Endodermal cell (in vitro differentiated cells): ENCODE measurements around the gene RUBCN. TPM values are rescaled to one million over a fixed set of nuclear protein-coding genes. Genes with fewer than 3 reads are reported as not detected.
A peak's percentile ranks its signal among the peaks of the same experiment; 100 is the strongest.

Experiments used
- DNase-seq: peaks from one replicate; pipeline ENCODE4 v3.0.0-alpha.2; 2017
- H3K27ac ChIP-seq: 2 replicates; pipeline ENCODE4 v1.5.1; 2013; ENCODE audit warnings: mild to moderate bottlenecking, low read depth, low read length, moderate library complexity
- H3K27me3 ChIP-seq: 2 replicates; pipeline ENCODE4 v1.6.1; 2013; ENCODE audit warnings: mild to moderate bottlenecking, low read length, moderate library complexity; ENCODE audit not compliant: insufficient read depth, control insufficient read depth, poor library complexity, severe bottlenecking
- H3K36me3 ChIP-seq: 2 replicates; pipeline ENCODE4 v1.7.0; 2013; ENCODE audit warnings: mild to moderate bottlenecking, low read length, moderate library complexity; ENCODE audit not compliant: control insufficient read depth, insufficient read depth
- H3K4me1 ChIP-seq: one replicate; pipeline ENCODE4 v1.7.0; 2013; ENCODE audit warnings: low read length; ENCODE audit not compliant: control insufficient read depth, insufficient read depth
- H3K4me3 ChIP-seq: 2 replicates; pipeline ENCODE4 v1.5.1; 2013; ENCODE audit warnings: mild to moderate bottlenecking, low read length, moderate library complexity
- H3K9ac ChIP-seq: 2 replicates; pipeline ENCODE4 v1.6.1; 2013; ENCODE audit warnings: mild to moderate bottlenecking, low read length, moderate library complexity; ENCODE audit not compliant: poor library complexity, severe bottlenecking; ENCODE audit errors: extremely low read depth
- H3K9me3 ChIP-seq: 2 replicates; pipeline ENCODE4 v1.6.1; 2013; ENCODE audit warnings: mild to moderate bottlenecking, low read length, moderate library complexity; ENCODE audit not compliant: control insufficient read depth
- H3K27ac Mint-ChIP-seq: 2 replicates; pipeline ENCODE4 v1.8.0; 2020; ENCODE audit warnings: mixed read lengths
- H3K27me3 Mint-ChIP-seq: 2 replicates; pipeline ENCODE4 v1.8.0; 2021; ENCODE audit warnings: mild to moderate bottlenecking, mixed read lengths; ENCODE audit not compliant: insufficient read depth
- H3K36me3 Mint-ChIP-seq: 2 replicates; pipeline ENCODE4 v1.8.0; 2020; ENCODE audit warnings: low read depth, mixed read lengths
- H3K4me1 Mint-ChIP-seq: 2 replicates; pipeline ENCODE4 v1.8.0; 2020; ENCODE audit warnings: mixed read lengths
- H3K4me3 Mint-ChIP-seq: 2 replicates; pipeline ENCODE4 v1.8.0; 2020; ENCODE audit warnings: mild to moderate bottlenecking, moderate library complexity, mixed read lengths
- H3K9me3 Mint-ChIP-seq: 2 replicates; pipeline ENCODE4 v1.8.0; 2020; ENCODE audit warnings: mild to moderate bottlenecking, mixed read lengths
- WGBS, 2 experiments: methylation state at CpG; one replicate each; pipeline versions ENCODE4 v1.1.5 to v1.1.7; 2013; ENCODE audit warnings: missing lambda C conversion rate in 2 of 2, mixed read lengths in 1 of 2; ENCODE audit not compliant: insufficient coverage in 1 of 2, insufficient read length in 1 of 2; 5-methylcytosine and 5-hydroxymethylcytosine counted together
- total RNA-seq, 2 donors: library from RNA; stranded (reverse); fragmentation: NEBNext Ultra II Directional in 1 of 2; extraction: Animal tissue kit (Norgen Biotek cat#: 25700) in 1 of 2; gene quantifications; 2 replicates in 1 of 2; 3 replicates in 1 of 2; pipeline ENCODE4 v1.2.1, GENCODE V29; 2021
- TF ChIP-seq, protein P1 (sequence below): fragments of 200-600 bp; sonication (generic); conservative IDR thresholded peaks from 2 replicates; pipeline ENCODE4 v1.5.0; 2021; ENCODE audit warnings: antibody characterized with exemption, mild to moderate bottlenecking

The RUBCN gene
- total RNA-seq, 2 donors from 2014 or later: 17.2 to 18.3 TPM

DNA sequence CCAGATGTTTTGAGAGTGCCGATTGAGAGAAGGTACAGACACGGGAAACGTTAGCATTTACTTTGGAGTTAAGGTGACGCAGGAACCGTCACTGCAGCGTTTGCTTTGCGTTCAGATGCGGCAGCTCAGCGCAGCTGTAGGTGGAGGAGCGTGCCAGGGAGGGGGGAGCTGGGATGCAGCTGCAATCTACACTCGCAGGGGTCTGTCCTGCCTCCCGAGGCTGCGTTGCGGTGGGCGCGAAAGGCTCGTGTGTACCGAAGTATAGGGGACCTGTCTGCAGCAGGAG is 12.6 kb upstream of the RUBCN start:
- TF ChIP-seq, protein P1, sequence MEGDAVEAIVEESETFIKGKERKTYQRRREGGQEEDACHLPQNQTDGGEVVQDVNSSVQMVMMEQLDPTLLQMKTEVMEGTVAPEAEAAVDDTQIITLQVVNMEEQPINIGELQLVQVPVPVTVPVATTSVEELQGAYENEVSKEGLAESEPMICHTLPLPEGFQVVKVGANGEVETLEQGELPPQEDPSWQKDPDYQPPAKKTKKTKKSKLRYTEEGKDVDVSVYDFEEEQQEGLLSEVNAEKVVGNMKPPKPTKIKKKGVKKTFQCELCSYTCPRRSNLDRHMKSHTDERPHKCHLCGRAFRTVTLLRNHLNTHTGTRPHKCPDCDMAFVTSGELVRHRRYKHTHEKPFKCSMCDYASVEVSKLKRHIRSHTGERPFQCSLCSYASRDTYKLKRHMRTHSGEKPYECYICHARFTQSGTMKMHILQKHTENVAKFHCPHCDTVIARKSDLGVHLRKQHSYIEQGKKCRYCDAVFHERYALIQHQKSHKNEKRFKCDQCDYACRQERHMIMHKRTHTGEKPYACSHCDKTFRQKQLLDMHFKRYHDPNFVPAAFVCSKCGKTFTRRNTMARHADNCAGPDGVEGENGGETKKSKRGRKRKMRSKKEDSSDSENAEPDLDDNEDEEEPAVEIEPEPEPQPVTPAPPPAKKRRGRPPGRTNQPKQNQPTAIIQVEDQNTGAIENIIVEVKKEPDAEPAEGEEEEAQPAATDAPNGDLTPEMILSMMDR: no peak
- Mint-ChIP-seq H3K27me3 (peaks cover 11% of the 10 kb centered on the region), H3K4me3 (peak overlapping the region; percentile 76), H3K4me1 (peaks cover 11% of the 10 kb centered on the region), H3K36me3 (no peaks in the 10 kb centered on the region), H3K27ac (peak overlapping the region; percentile 92), H3K9me3 (no peaks in the 10 kb centered on the region)
- no peaks in the 10 kb centered on the region for H3K36me3 ChIP-seq
- H3K9ac ChIP-seq: no peak overlapping the region
- no peak for DNase-seq
- peak overlapping the region; percentile 90 for H3K4me3 ChIP-seq
- no peak overlapping the region for H3K27ac ChIP-seq
- H3K27me3 ChIP-seq: no peaks in the 10 kb centered on the region
- WGBS, 2 experiments: 3 to 4% methylated on average over 14 to 18 of the region's 18 CpGs
- no peaks in the 10 kb centered on the region for H3K4me1 ChIP-seq
- no peaks in the 10 kb centered on the region for H3K9me3 ChIP-seq

DNA sequence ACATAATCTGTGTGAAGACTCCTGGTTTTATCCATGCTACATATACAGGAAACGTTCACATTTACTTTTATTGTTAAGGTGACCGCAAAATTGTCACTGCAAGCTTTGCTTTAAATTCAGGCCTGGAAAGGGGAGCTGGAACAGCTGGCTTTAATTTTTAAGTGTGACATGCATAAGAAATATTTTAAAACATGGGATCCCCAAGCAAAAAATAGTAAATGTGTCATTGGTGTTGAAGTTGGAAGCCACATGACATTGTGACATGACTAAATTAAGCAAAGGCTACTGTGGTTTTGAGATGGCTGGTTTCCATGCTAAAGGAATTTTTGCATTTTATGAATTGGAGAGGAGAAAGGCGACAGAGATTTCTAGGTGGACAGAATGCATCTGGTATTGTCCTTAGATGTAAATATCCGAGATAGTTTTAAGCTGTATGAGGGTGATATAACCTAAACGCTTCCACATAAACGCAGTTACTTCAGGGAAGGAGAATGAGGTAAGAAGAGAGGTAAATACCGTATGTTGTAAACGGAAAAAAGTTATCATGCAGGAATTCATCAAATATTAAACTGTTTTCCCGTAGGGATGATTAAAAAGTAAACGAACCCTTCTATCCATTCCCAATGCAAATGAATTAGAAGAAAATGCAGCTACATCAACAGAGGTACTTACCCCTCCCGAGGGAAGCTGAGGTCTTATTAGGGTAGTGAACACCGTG is 12.1 kb upstream of the RUBCN start:
- no peak for DNase-seq
- Histone ChIP-seq H3K27ac (no peak overlapping the region), H3K27me3 (no peaks in the 10 kb centered on the region), H3K9me3 (no peaks in the 10 kb centered on the region), H3K4me3 (peak overlapping the region; percentile 90), H3K36me3 (no peaks in the 10 kb centered on the region), H3K4me1 (no peaks in the 10 kb centered on the region), H3K9ac (no peak overlapping the region)
- TF ChIP-seq, protein P1: no peak
- Mint-ChIP-seq H3K9me3 (no peaks in the 10 kb centered on the region), H3K4me1 (peaks cover 11% of the 10 kb centered on the region), H3K36me3 (no peaks in the 10 kb centered on the region), H3K27ac (peak overlapping the region; percentile 92), H3K4me3 (peak overlapping the region; percentile 76), H3K27me3 (peaks cover 11% of the 10 kb centered on the region)
- 66 to 67% methylated on average over 12 of the region's 12 CpGs for WGBS, 2 experiments

DNA sequence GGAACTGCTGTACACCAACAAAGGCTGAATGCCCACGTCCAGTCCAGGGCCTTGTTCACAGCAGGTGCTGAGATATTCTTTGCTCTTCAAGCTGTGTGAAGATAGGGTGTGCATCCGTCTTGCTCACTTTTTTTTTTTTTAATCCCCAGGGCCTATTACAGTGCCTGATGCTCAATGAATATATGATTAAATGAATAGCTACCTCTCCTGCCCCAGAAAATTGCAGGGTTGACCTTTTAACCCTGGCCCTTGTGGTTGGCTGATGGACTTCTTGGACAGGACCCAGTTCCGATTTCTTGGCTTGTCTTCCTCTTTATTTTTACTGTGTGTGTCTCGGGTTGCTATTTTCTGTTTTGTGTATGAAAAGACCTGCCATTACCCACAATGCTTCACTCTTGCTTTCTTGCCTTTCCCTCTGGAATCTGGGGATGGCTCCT is 10.1 kb upstream of the RUBCN start:
- H3K27me3 ChIP-seq: no peaks in the 10 kb centered on the region
- DNase-seq: no peak
- Mint-ChIP-seq H3K27me3 (peaks cover 11% of the 10 kb centered on the region), H3K4me1 (peaks cover 9% of the 10 kb centered on the region), H3K4me3 (no peak overlapping the region), H3K36me3 (no peaks in the 10 kb centered on the region), H3K27ac (no peak overlapping the region), H3K9me3 (no peaks in the 10 kb centered on the region)
- TF ChIP-seq, protein P1: no peak
- no peaks in the 10 kb centered on the region for H3K4me1 ChIP-seq
- 72 to 87% methylated on average over 2 to 4 of the region's 4 CpGs for WGBS, 2 experiments
- H3K36me3 ChIP-seq: no peaks in the 10 kb centered on the region
- no peak overlapping the region for H3K27ac ChIP-seq
- H3K4me3 ChIP-seq: no peak overlapping the region
- H3K9me3 ChIP-seq: no peaks in the 10 kb centered on the region
- H3K9ac ChIP-seq: no peak overlapping the region
